Fibroblast of villous mesenchyme (primary cell): Measurements from ENCODE around the gene DECR2. TPM values are rescaled to one million over a fixed set of nuclear protein-coding genes. Genes with fewer than 3 reads are reported as not detected.

Experiments used
- DNase-seq: peaks from one replicate; pipeline ENCODE4 v3.0.0-alpha.2; 2010; ENCODE audit warnings: low read depth
- H3K4me3 ChIP-seq: 2 replicates; pipeline ENCODE4 v1.5.1; 2011; ENCODE audit warnings: low read depth, mild to moderate bottlenecking, low read length
- CTCF ChIP-seq: IDR thresholded peaks from 2 replicates; pipeline ENCODE4 v1.5.1; 2012; ENCODE audit warnings: low read depth, mild to moderate bottlenecking, low read length; ENCODE audit not compliant: insufficient read depth
- small RNA-seq: library from RNA; depleted of rRNA; stranded (forward); fragments of <200 nt; gene quantifications from one replicate; pipeline ENCODE3, GENCODE V24; 2012
- total RNA-seq: library from RNA; depleted of rRNA; stranded (reverse); fragments of >200 nt; gene quantifications from 2 replicates; pipeline ENCODE4 v1.2.3, GENCODE V29; 2012

Gene DECR2
- total RNA-seq, 1 donor = 16.0 TPM

- DNase-seq = no peak
- no peak overlapping the region for H3K4me3 ChIP-seq
- no peak for TF ChIP-seq CTCF
Measured at GRCh38 chr16:460787-461186, 59.1 kb downstream of the DECR2 start.

Small RNAs within 50 kb of the gene (small RNA-seq; reads per million reads assigned to genes)
- gene RF00019 = not detected

Other genes starting within 250 kb of the DECR2 start
- gene HBZ, start 249.2 kb upstream of the DECR2 start, total RNA-seq = not detected in 2 replicates
- gene HBM, start 235.9 kb upstream of the DECR2 start, total RNA-seq = not detected in 2 replicates
- not detected in 2 replicates for gene HBA2, start 229.0 kb upstream of the DECR2 start, total RNA-seq
- gene HBA1, start 225.2 kb upstream of the DECR2 start, total RNA-seq = not detected in 2 replicates
- not detected in 2 replicates for gene HBQ1, start 221.4 kb upstream of the DECR2 start, total RNA-seq
- gene LUC7L, start 172.4 kb upstream of the DECR2 start, total RNA-seq = 44.1 and 52.7 TPM in 2 replicates
- gene FAM234A, start 167.1 kb upstream of the DECR2 start, total RNA-seq = 58.7 and 59.6 TPM in 2 replicates
- 0.64 and 0.86 TPM in 2 replicates for gene RGS11, start 125.9 kb upstream of the DECR2 start, total RNA-seq
- 0.32 TPM in 1 of 2 replicates, not detected in the other for gene ARHGDIG, start 121.3 kb upstream of the DECR2 start, total RNA-seq
- gene PDIA2, start 118.7 kb upstream of the DECR2 start, total RNA-seq = under 0.01 and 0.43 TPM in 2 replicates
- 14.5 and 16.4 TPM in 2 replicates for gene AXIN1, start 49.2 kb upstream of the DECR2 start, total RNA-seq
- 80.3 and 86.7 TPM in 2 replicates for gene MRPL28, start 31.3 kb upstream of the DECR2 start, total RNA-seq
- 51.5 and 52.2 TPM in 2 replicates for gene PGAP6, start 19.9 kb upstream of the DECR2 start, total RNA-seq
- gene NME4, start 4.7 kb upstream of the DECR2 start, total RNA-seq = 126 TPM in 2 replicates
- gene RAB11FIP3, start 23.8 kb downstream of the DECR2 start, total RNA-seq = 19.0 and 19.4 TPM in 2 replicates
- gene CAPN15, start 125.8 kb downstream of the DECR2 start, total RNA-seq = 37.1 and 43.2 TPM in 2 replicates
- gene PRR35, start 158.5 kb downstream of the DECR2 start, total RNA-seq = not detected in 2 replicates
- 1.7 and 3.2 TPM in 2 replicates for gene NHLRC4, start 165.1 kb downstream of the DECR2 start, total RNA-seq
- gene PIGQ, start 168.1 kb downstream of the DECR2 start, total RNA-seq = 22.0 and 33.8 TPM in 2 replicates
- 9.9 and 10.6 TPM in 2 replicates for gene RAB40C, start 188.2 kb downstream of the DECR2 start, total RNA-seq
- gene WFIKKN1, start 229.1 kb downstream of the DECR2 start, total RNA-seq = under 0.01 and 0.43 TPM in 2 replicates
- 51.8 and 78.3 TPM in 2 replicates for gene METTL26, start 234.4 kb downstream of the DECR2 start, total RNA-seq
- gene MCRIP2, start 239.9 kb downstream of the DECR2 start, total RNA-seq = 14.8 and 16.0 TPM in 2 replicates
- 12.5 and 18.7 TPM in 2 replicates for gene WDR90, start 247.5 kb downstream of the DECR2 start, total RNA-seq